ENCODE results near the gene TAF4.

GRCh38 chr20:62059401-62059800 is 6.3 kb downstream of the TAF4 start:
- TF ChIP-seq CTCF (IDR thresholded peaks at IDR 0.05) (no peak), POLR2A (IDR thresholded peaks at IDR 0.05) (no peak)

All from body of pancreas (tissue), 4 donors.